Neuronal stem cell (in vitro differentiated cells): ENCODE measurements around the gene MAB21L4.

Experiments
- DNase-seq: peaks from one replicate; pipeline ENCODE4 v3.0.0-alpha.2; 2013; ENCODE audit warnings: low spot score
- H2AFZ ChIP-seq: one replicate; pipeline ENCODE4 v1.6.1; 2013; ENCODE audit warnings: mild to moderate bottlenecking, low read length, inconsistent platforms
- H2AK5ac ChIP-seq: 2 replicates; pipeline ENCODE4 v1.6.1; 2013; ENCODE audit warnings: low read depth, mild to moderate bottlenecking, inconsistent platforms, low read length, moderate library complexity, mixed read lengths
- H2BK120ac ChIP-seq: 2 replicates; pipeline ENCODE4 v1.6.1; 2013; ENCODE audit warnings: low read depth, mild to moderate bottlenecking, inconsistent platforms, low read length, moderate library complexity, mixed read lengths
- H2BK12ac ChIP-seq: one replicate; pipeline ENCODE4 v1.6.1; 2013; ENCODE audit warnings: low read length, inconsistent platforms
- H2BK15ac ChIP-seq: 2 replicates; pipeline ENCODE4 v1.6.1; 2013; ENCODE audit warnings: mild to moderate bottlenecking, low read length, inconsistent platforms, mixed read lengths
- H2BK5ac ChIP-seq: one replicate; pipeline ENCODE4 v1.6.1; 2013; ENCODE audit warnings: inconsistent platforms, mild to moderate bottlenecking, low read length, moderate library complexity
- H3K14ac ChIP-seq: one replicate; pipeline ENCODE4 v1.6.1; 2013; ENCODE audit warnings: low read length, inconsistent platforms
- H3K18ac ChIP-seq: 2 replicates; pipeline ENCODE4 v1.6.1; 2013; ENCODE audit warnings: low read length, inconsistent platforms
- H3K23ac ChIP-seq: 2 replicates; pipeline ENCODE4 v1.6.1; 2013; ENCODE audit warnings: low read depth, mild to moderate bottlenecking, mixed read lengths, low read length, inconsistent platforms; ENCODE audit not compliant: poor library complexity
- H3K27ac ChIP-seq: replicated peaks from 3 replicates; pipeline ENCODE4 v1.5.1; 2013; ENCODE audit warnings: low read length, inconsistent platforms
- H3K27me3 ChIP-seq, 3 experiments: 2 replicates each; pipeline ENCODE4 v1.6.1; 2013; ENCODE audit warnings: low read length in 3 of 3, mild to moderate bottlenecking in 2 of 3, inconsistent platforms in 1 of 3, low read depth in 1 of 3, mixed read lengths in 1 of 3, moderate library complexity in 1 of 3; ENCODE audit not compliant: control insufficient read depth in 3 of 3, insufficient read depth in 3 of 3
- H3K36me3 ChIP-seq, 2 donors: replicated peaks in 1 of 2; 2 replicates each; pipeline ENCODE4 v1.6.1; 2013; ENCODE audit warnings: low read length in 2 of 2; ENCODE audit not compliant: control insufficient read depth in 2 of 2, insufficient read depth in 2 of 2
- H3K4ac ChIP-seq: 2 replicates; pipeline ENCODE4 v1.6.1; 2013; ENCODE audit warnings: inconsistent platforms, mild to moderate bottlenecking, low read length, moderate library complexity
- H3K4me1 ChIP-seq, 2 donors: 1 replicate in 1 of 2; 2 replicates in 1 of 2; pipeline ENCODE4 v1.6.1; 2013; ENCODE audit warnings: low read length in 2 of 2, low read depth in 1 of 2; ENCODE audit not compliant: control insufficient read depth in 2 of 2, insufficient read depth in 1 of 2
- H3K4me2 ChIP-seq: one replicate; pipeline ENCODE4 v1.6.1; 2013; ENCODE audit warnings: mild to moderate bottlenecking, low read length, inconsistent platforms; ENCODE audit not compliant: insufficient read depth, poor library complexity, severe bottlenecking
- H3K4me3 ChIP-seq, 2 donors: 2 replicates each; pipeline ENCODE4 v1.5.1; 2013; ENCODE audit warnings: low read length in 2 of 2, mild to moderate bottlenecking in 2 of 2, inconsistent platforms in 1 of 2, moderate library complexity in 1 of 2
- H3K79me1 ChIP-seq: one replicate; pipeline ENCODE4 v1.6.1; 2013; ENCODE audit warnings: low read depth, mild to moderate bottlenecking, inconsistent platforms, low read length, moderate library complexity
- H3K9ac ChIP-seq: one replicate; pipeline ENCODE4 v1.6.1; 2013; ENCODE audit warnings: mild to moderate bottlenecking, low read depth, low read length, inconsistent platforms; ENCODE audit not compliant: poor library complexity
- H3K9me3 ChIP-seq, 2 donors: replicated peaks in 1 of 2; 2 replicates each; pipeline versions ENCODE3 to v1.6.1; 2013; ENCODE audit warnings: low read length in 2 of 2, mild to moderate bottlenecking in 2 of 2, inconsistent platforms in 1 of 2, low read depth in 1 of 2, mixed read lengths in 1 of 2, moderate library complexity in 1 of 2; ENCODE audit not compliant: control insufficient read depth in 2 of 2, insufficient read depth in 1 of 2
- H4K8ac ChIP-seq: one replicate; pipeline ENCODE4 v1.6.1; 2013; ENCODE audit warnings: low read depth, mild to moderate bottlenecking, inconsistent platforms, low read length, moderate library complexity
- H4K91ac ChIP-seq: one replicate; pipeline ENCODE4 v1.6.1; 2013; ENCODE audit warnings: low read length, low read depth, mild to moderate bottlenecking, inconsistent platforms; ENCODE audit not compliant: poor library complexity
- WGBS, 2 donors: extraction: QIAGEN DNeasy Blood & Tissue Kit; methylation state at CpG; one replicate each; pipeline ENCODE4 v1.1.7; 2013; ENCODE audit warnings: missing lambda C conversion rate in 2 of 2, mixed read lengths in 1 of 2; ENCODE audit not compliant: insufficient read length in 2 of 2, insufficient replicate concordance in 1 of 2; ENCODE audit errors: extremely low coverage in 2 of 2; 5-methylcytosine and 5-hydroxymethylcytosine counted together

Gene MAB21L4

DNA sequence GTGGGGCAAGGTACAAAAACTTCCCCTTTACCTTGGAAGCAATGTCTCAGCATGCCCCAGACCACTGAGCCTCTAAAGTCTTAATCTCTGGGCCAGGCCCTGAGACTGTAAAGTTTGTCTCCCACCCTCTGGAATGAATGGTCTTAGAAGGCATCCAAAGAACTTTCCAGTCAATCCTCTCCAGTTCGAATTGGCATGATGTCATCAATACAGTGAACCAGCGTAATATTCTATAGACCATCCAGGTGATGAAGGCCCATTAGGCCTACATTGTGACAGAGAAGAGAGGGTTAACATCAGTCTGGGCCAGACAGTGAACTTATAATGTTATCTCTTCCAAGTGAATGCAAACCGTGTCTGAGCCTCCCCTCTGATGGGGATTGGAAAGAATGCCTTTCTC, 11.2 kb downstream of the MAB21L4 start:
- H2BK15ac ChIP-seq = no peak overlapping the region

DNA sequence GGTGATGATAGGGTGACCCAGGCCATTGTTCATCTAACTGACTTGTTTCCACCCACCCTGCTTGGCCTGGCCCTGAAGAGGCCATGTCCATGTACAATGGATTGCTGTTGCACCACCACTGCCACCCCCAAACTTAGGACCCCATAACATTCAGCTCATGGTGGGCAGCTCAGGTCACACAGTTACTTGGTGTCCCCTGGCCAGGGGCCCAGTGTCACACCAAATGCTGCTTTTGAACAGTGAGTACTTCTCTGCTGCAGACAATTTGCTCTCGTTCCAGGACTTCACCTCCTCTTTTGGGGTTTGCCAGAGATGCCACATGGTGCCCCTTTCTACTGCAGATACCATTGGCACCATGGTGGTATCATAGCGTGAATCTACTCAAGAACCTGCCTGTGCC, 11.7 kb downstream of the MAB21L4 start:
- Histone ChIP-seq H3K23ac (no peak overlapping the region), H3K4me1 (no peaks in the 10 kb centered on the region), H3K4ac (no peak overlapping the region), H3K4me2 (no peak overlapping the region), H4K8ac (no peak overlapping the region), H2BK5ac (no peak overlapping the region), H3K36me3 (no peaks in the 10 kb centered on the region), H4K91ac (no peak overlapping the region), H3K14ac (peak overlapping the region; percentile 27), H3K18ac (no peak overlapping the region), H3K4me3 (no peak overlapping the region), H3K27me3 (peaks cover 0 to 13% (median 0%) of the 10 kb centered on the region in 3 experiments), H3K79me1 (no peaks in the 10 kb centered on the region), H2AK5ac (no peak overlapping the region), H2AFZ (no peak overlapping the region), H3K9me3 (no peaks in the 10 kb centered on the region), H2BK12ac (no peak overlapping the region), H2BK120ac (no peak overlapping the region), H3K9ac (no peak overlapping the region), H2BK15ac (no peak overlapping the region), H3K27ac (no peak overlapping the region)
- no peak for DNase-seq
- WGBS, 2 donors = no CpG with 5 or more reads among the region's 2 CpGs

More for the DNA sequence above, 11.2 kb downstream of the MAB21L4 start:
- Histone ChIP-seq H2BK5ac (no peak overlapping the region), H3K4me3 (no peak overlapping the region), H3K4me2 (no peak overlapping the region), H3K79me1 (no peaks in the 10 kb centered on the region), H3K9ac (no peak overlapping the region), H4K91ac (no peak overlapping the region), H3K18ac (no peak overlapping the region), H3K9me3 (no peaks in the 10 kb centered on the region), H2AK5ac (no peak overlapping the region), H3K4me1 (no peaks in the 10 kb centered on the region), H3K4ac (no peak overlapping the region), H4K8ac (no peak overlapping the region), H2BK120ac (no peak overlapping the region), H3K36me3 (no peaks in the 10 kb centered on the region), H3K14ac (no peak overlapping the region), H3K27ac (no peak overlapping the region), H3K27me3 (peaks cover 0 to 13% (median 0%) of the 10 kb centered on the region in 3 experiments), H2AFZ (no peak overlapping the region), H2BK12ac (no peak overlapping the region), H3K23ac (no peak overlapping the region)
- no CpG with 5 or more reads among the region's 3 CpGs for WGBS, 2 donors
- DNase-seq = no peak

DNA sequence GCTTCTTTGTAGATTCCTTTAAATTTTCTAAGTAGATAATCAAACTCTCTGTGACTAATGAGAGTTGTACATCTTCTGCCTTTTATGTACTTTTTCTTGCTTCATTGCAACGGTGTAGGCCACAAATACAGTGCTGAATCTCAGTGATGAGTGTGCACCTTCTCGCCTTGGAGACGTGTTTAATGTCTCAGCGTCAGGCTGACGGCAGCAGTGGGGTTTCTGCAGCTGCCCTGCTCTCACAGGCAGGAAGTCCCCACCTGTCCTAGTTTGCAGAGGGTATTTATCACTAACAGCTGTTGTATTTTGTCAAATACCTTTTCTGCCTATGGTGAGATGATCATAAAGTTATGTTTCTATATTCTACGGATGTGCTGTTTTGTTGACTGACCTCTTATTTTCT, 14.0 kb downstream of the MAB21L4 start:
- Histone ChIP-seq H3K4me1 (no peaks in the 10 kb centered on the region), H3K36me3 (no peaks in the 10 kb centered on the region), H3K4me2 (no peak overlapping the region), H2BK120ac (no peak overlapping the region), H3K14ac (no peak overlapping the region), H2AFZ (no peak overlapping the region), H3K27me3 (peaks cover 0 to 13% (median 0%) of the 10 kb centered on the region in 3 experiments), H3K27ac (no peak overlapping the region), H3K9ac (no peak overlapping the region), H2BK5ac (no peak overlapping the region), H2AK5ac (no peak overlapping the region), H3K23ac (no peak overlapping the region), H4K91ac (no peak overlapping the region), H3K18ac (no peak overlapping the region), H3K4me3 (no peak overlapping the region), H2BK15ac (no peak overlapping the region), H3K9me3 (no peaks in the 10 kb centered on the region), H2BK12ac (no peak overlapping the region), H4K8ac (no peak overlapping the region), H3K4ac (no peak overlapping the region), H3K79me1 (no peaks in the 10 kb centered on the region)
- DNase-seq = no peak
- no CpG with 5 or more reads among the region's 6 CpGs for WGBS, 2 donors

DNA sequence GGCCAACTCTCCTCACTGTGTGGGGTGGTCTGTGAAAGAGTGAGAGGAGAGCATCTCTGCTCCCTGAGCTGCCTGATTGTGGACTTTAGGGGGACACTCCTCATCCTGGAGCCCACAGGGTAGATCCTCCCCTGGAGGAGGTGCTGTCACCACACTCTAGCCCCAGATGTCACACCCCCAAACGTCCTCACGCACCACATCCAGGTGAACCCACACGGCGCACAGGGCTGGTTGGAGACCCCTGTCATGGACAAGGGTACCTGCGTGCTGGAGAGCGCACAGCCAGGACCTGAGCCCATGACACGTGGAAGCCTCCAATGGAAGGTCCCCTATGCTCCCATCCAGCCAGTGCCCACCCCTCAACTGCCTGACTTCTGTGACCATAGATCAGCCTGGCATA, 16.9 kb downstream of the MAB21L4 start:
- Histone ChIP-seq H3K36me3 (no peaks in the 10 kb centered on the region), H3K27ac (no peak overlapping the region), H2AK5ac (peak overlapping the region; percentile 91), H2BK12ac (no peak overlapping the region), H3K4me2 (no peak overlapping the region), H4K8ac (no peak overlapping the region), H2BK120ac (no peak overlapping the region), H3K4ac (no peak overlapping the region), H3K4me1 (no peaks in the 10 kb centered on the region), H3K79me1 (no peaks in the 10 kb centered on the region), H4K91ac (peak overlapping the region; percentile 53), H3K27me3 (peaks cover 0 to 22% (median 0%) of the 10 kb centered on the region in 3 experiments), H3K9ac (no peak overlapping the region), H3K14ac (no peak overlapping the region), H2BK5ac (no peak overlapping the region), H3K23ac (no peak overlapping the region), H2AFZ (no peak overlapping the region), H2BK15ac (no peak overlapping the region), H3K18ac (no peak overlapping the region), H3K9me3 (no peaks in the 10 kb centered on the region), H3K4me3 (no peak overlapping the region)
- no peak for DNase-seq
- no CpG with 5 or more reads among the region's 7 CpGs for WGBS, 2 donors
